ENCODE data around the gene CHRDL2.

The CHRDL2 gene

GRCh38 chr11:74748211-74749126 lies 17.2 kb upstream of the CHRDL2 start, which contains the start of gene RNF169:
Gene RNF169, plus strand, starts transcription at chr11:74748849. Its CDS starts 32 bp downstream, at chr11:74748881.
- peak; percentile 91 for DNase-seq

GRCh38 chr11:74746868-74747267 lies 15.6 kb upstream of the CHRDL2 start:
- DNase-seq = no peak

- no peak for DNase-seq
These were observed 13.1 kb upstream of the CHRDL2 start for GRCh38 chr11:74744277-74744676.

- no peak for DNase-seq
These were observed 12.4 kb upstream of the CHRDL2 start for GRCh38 chr11:74743640-74744039.

- DNase-seq = no peak
These were observed 10.8 kb upstream of the CHRDL2 start for GRCh38 chr11:74742070-74742469.

- no peak for DNase-seq
These were observed 8.5 kb upstream of the CHRDL2 start for GRCh38 chr11:74739546-74740270.

- DNase-seq = no peak
These were observed 4.8 kb upstream of the CHRDL2 start for GRCh38 chr11:74736031-74736430.

- no peak for DNase-seq
These were observed 4.2 kb upstream of the CHRDL2 start for GRCh38 chr11:74735365-74735928.

GRCh38 chr11:74734559-74734925 lies 3.3 kb upstream of the CHRDL2 start:
- no peak for DNase-seq

GRCh38 chr11:74730571-74731260 lies 510 bp downstream of the CHRDL2 start:
- no peak for DNase-seq

- DNase-seq = no peak
These were observed 1.8 kb downstream of the CHRDL2 start for GRCh38 chr11:74729397-74729796.

- DNase-seq = peak; percentile 86
These were observed 4.6 kb downstream of the CHRDL2 start for GRCh38 chr11:74726547-74727182.

GRCh38 chr11:74725701-74726100 lies 5.5 kb downstream of the CHRDL2 start:
- DNase-seq = no peak

- DNase-seq = no peak
These were observed 7.7 kb downstream of the CHRDL2 start for GRCh38 chr11:74723511-74723910.

- DNase-seq = no peak
These were observed 9.8 kb downstream of the CHRDL2 start for GRCh38 chr11:74721479-74721835.

GRCh38 chr11:74720596-74721478 lies 10.4 kb downstream of the CHRDL2 start:
- DNase-seq = peak; percentile 60

GRCh38 chr11:74719011-74719410 lies 12.2 kb downstream of the CHRDL2 start:
- DNase-seq = no peak

- DNase-seq = no peak
These were observed 13.8 kb downstream of the CHRDL2 start for GRCh38 chr11:74717221-74717969.

GRCh38 chr11:74714904-74715303 lies 16.3 kb downstream of the CHRDL2 start:
- no peak for DNase-seq

- DNase-seq = no peak
These were observed 17.5 kb downstream of the CHRDL2 start for GRCh38 chr11:74713686-74714085.

All from right forelimb (tissue), 1 donor.